Measurements from ENCODE around the gene LYZL4. TPM values are rescaled to one million over a fixed set of nuclear protein-coding genes. Genes with fewer than 3 reads are reported as not detected.

LYZL4 gene
- total and polyA plus RNA-seq, 11 donors = not detected

DNA sequence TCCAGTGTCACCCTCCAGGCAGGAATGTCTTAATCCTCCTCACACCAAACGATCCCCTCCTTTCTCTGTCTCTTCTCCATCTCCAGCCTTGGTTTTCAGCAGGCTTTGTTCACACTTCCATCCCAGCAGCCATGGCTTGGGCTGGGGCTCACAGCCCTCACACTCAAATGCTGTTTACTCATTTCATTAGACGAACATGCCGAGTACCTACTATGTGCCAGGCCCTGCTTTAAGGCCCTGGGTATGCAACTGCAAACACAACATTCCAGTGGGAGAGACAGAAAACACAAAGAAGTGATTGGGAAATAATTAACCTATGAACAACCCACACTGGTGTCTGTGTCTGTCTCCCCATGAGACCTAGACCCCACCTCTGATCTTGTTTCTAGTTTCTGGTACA, 43.9 kb downstream of the LYZL4 start:
- TF ChIP-seq POLR2A (IDR thresholded peaks at IDR 0.05) = no peak
- TF ChIP-seq, protein P1, sequence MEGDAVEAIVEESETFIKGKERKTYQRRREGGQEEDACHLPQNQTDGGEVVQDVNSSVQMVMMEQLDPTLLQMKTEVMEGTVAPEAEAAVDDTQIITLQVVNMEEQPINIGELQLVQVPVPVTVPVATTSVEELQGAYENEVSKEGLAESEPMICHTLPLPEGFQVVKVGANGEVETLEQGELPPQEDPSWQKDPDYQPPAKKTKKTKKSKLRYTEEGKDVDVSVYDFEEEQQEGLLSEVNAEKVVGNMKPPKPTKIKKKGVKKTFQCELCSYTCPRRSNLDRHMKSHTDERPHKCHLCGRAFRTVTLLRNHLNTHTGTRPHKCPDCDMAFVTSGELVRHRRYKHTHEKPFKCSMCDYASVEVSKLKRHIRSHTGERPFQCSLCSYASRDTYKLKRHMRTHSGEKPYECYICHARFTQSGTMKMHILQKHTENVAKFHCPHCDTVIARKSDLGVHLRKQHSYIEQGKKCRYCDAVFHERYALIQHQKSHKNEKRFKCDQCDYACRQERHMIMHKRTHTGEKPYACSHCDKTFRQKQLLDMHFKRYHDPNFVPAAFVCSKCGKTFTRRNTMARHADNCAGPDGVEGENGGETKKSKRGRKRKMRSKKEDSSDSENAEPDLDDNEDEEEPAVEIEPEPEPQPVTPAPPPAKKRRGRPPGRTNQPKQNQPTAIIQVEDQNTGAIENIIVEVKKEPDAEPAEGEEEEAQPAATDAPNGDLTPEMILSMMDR (IDR thresholded peaks at IDR 0.05) = no peak
- Histone ChIP-seq H3K27ac (no peak overlapping the region), H3K36me3 (no peaks in the 10 kb centered on the region), H3K4me1 (peaks cover 0 to 12% (median 3%) of the 10 kb centered on the region in 12 donors), H3K4me3 (no peak overlapping the region), H3K27me3 (no peaks in the 10 kb centered on the region), H3K9me3 (peaks cover 0 to 10% (median 0%) of the 10 kb centered on the region in 12 donors)
- intact Hi-C loops (cut with DNase I) = no loop called here
- DNase-seq (no peak), ATAC-seq (no peak)
- WGBS, 4 donors = 57 to 67% (median 62%) methylated on average over 3 of the region's 3 CpGs

DNA sequence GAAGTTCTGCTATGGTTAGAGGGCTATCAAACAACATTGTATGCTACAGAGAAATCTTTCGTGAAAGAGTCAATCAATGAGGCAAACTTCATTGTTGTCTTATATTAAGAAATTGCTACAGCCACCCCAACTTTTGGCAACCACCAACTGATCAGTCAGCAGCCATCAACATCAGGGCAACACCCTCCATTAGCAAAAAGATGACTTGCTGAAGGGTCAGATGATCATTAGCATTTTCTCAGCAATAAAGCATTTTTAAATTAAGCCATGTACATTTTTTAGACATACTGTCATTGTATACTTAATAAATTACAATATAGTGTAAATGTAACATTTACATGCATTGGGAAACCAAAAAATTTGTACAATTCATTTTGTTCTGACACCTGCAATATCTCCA, 53.1 kb downstream of the LYZL4 start:
- Histone ChIP-seq H3K4me1 (no peaks in the 10 kb centered on the region), H3K9me3 (peaks cover 0 to 10% (median 0%) of the 10 kb centered on the region in 12 donors), H3K27me3 (peaks cover 0 to 3% (median 0%) of the 10 kb centered on the region in 9 donors), H3K36me3 (no peaks in the 10 kb centered on the region), H3K4me3 (no peak overlapping the region), H3K27ac (no peak overlapping the region)
- intact Hi-C loops (cut with DNase I) = no loop called here
- DNase-seq (no peak), ATAC-seq (no peak)
- TF ChIP-seq, protein P1 (IDR thresholded peaks at IDR 0.05) = no peak
- no peak for TF ChIP-seq POLR2A (IDR thresholded peaks at IDR 0.05)
- WGBS, 4 donors = 79 to 92% (median 81%) methylated on average over 1 of the region's 1 CpG

DNA sequence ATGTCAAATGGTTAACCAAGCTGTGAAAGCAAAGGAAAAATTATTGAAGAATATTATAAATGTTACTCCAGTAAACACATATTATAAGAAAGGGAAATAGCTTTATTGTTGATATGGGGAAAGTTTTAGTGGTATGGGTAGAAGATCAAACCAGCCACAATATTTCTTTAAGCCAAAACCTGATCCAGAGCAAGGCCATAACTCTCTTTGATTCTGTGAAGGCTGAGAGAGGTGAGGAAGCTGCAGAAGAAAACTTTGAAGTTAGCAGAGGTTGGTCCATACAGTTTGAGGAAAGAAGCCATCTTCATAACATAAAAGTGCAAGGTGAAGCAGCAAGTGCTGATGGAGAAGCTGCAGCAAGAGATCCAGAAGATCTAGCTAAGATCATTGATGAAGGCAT, 54.8 kb downstream of the LYZL4 start:
- intact Hi-C loops (cut with DNase I) = no loop called here
- Histone ChIP-seq H3K36me3 (no peaks in the 10 kb centered on the region), H3K4me1 (no peaks in the 10 kb centered on the region), H3K4me3 (no peak overlapping the region), H3K9me3 (peaks cover 0 to 10% (median 0%) of the 10 kb centered on the region in 12 donors), H3K27me3 (peaks cover 0 to 3% (median 0%) of the 10 kb centered on the region in 9 donors), H3K27ac (no peak overlapping the region)
- TF ChIP-seq, protein P1 (IDR thresholded peaks at IDR 0.05) = no peak
- DNase-seq (no peak), ATAC-seq (no peak)

DNA sequence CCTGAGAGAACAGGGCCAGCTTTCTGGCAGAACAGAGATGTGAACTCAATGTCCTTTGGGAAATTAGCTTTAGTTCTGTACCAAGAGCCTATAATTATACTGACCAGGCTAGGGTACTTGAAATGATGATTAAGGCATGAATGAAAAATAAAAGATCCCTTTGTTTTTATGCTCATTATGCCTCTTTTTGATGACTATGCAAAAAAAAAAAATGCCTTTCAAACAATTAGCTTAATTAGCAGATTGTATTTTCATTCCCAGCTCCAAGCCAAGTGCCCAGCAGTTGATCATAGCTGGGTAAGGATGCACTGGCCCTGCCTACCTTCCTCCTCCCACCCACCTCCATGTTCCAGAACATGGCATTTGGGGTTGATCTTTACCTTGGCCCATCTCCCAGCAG, 56.8 kb downstream of the LYZL4 start:
- ATAC-seq (no peak), DNase-seq (no peak)
- Histone ChIP-seq H3K4me3 (no peak overlapping the region), H3K27me3 (peaks cover 0 to 4% (median 0%) of the 10 kb centered on the region in 9 donors), H3K27ac (no peak overlapping the region), H3K9me3 (peaks cover 0 to 10% (median 0%) of the 10 kb centered on the region in 12 donors), H3K4me1 (no peaks in the 10 kb centered on the region), H3K36me3 (no peaks in the 10 kb centered on the region)
- TF ChIP-seq, protein P1 (IDR thresholded peaks at IDR 0.05) = no peak
- TF ChIP-seq POLR2A (IDR thresholded peaks at IDR 0.05) = no peak
- intact Hi-C loops (cut with DNase I) = no loop called here

Data from heart left ventricle (tissue), 16 donors.